ENCODE data around the gene CPLANE1. TPM values are rescaled to one million over a fixed set of nuclear protein-coding genes. Genes with fewer than 3 reads are reported as not detected.
"Not testable (repeated sequence)": the region's sequence is repeated elsewhere in the genome, so short reads cannot be mapped to it uniquely, and the experiment has no call there.

The CPLANE1 gene
- total and polyA plus RNA-seq, 3 experiments from 2014 or later, result 1.3 to 9.3 (median 8.2) TPM

- CTCF ChIA-PET, result no interaction called here
- Histone ChIP-seq H3K36me3 (ENCODE audit: insufficient read depth, low read length) (no peaks in the 10 kb centered on the region), H3K4me1 (ENCODE audit: insufficient read depth, low read length) (peaks cover 35% of the 10 kb centered on the region), H3K27ac (ENCODE audit: low read depth, low read length) (no peak overlapping the region), H3K27me3 (ENCODE audit: insufficient read depth, low read length, poor library complexity, severe bottlenecking) (no peaks in the 10 kb centered on the region), H3K4me3 (ENCODE audit: low read length) (peak overlapping the region; percentile 16), H3K9me3 (ENCODE audit: low read length) (no peaks in the 10 kb centered on the region)
- H3K9me3 Mint-ChIP-seq, result no peaks in the 10 kb centered on the region
- POLR2A ChIA-PET, result no interaction called here
- peak overlapping the region; percentile 14 to 97 (median 33) for H3K27ac Mint-ChIP-seq
- H3K4me1 Mint-ChIP-seq, result peaks cover 23 to 41% (median 32%) of the 10 kb centered on the region in 3 donors
- H3K36me3 Mint-ChIP-seq, result peaks cover 13 to 39% (median 27%) of the 10 kb centered on the region in 3 donors
- H3K27me3 Mint-ChIP-seq, result no peaks in the 10 kb centered on the region
- DNase-seq, result peak in 2 of 5 donors; percentile 45 to 67
- peak overlapping the region; percentile 11 to 78 (median 76) for H3K4me3 Mint-ChIP-seq
These were observed 137.5 kb downstream of the CPLANE1 start for GRCh38 chr5:37111426-37112382.

DNA sequence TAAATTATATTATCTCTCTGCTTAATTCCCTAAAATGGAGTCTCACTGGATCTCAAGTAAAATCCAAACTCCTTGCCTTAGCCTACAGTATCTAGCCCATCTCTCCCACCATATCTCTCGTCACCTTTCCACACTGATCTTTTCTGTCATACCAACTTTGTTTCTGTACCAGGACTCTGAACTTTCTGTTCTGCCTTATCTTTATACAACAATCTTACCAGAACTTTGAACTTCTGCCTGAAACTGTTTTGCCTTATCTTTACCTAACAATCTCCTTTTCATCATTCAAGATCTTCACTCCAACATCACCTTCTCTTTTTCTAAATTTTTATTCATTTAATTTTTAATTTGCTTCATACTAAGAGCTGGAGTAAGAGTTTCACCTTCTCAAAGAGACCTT lies 139.0 kb downstream of the CPLANE1 start:
- no peaks in the 10 kb centered on the region for H3K9me3 Mint-ChIP-seq
- H3K4me3 Mint-ChIP-seq, result no peak overlapping the region
- peaks cover 22 to 42% (median 32%) of the 10 kb centered on the region in 3 donors for H3K36me3 Mint-ChIP-seq
- H3K36me3 ChIP-seq (ENCODE audit: insufficient read depth, low read length), result no peaks in the 10 kb centered on the region
- POLR2A ChIA-PET, result no interaction called here
- peaks cover 35% of the 10 kb centered on the region for H3K4me1 ChIP-seq (ENCODE audit: insufficient read depth, low read length)
- H3K4me1 Mint-ChIP-seq, result peaks cover 23 to 41% (median 32%) of the 10 kb centered on the region in 3 donors
- H3K9me3 ChIP-seq (ENCODE audit: low read length), result no peaks in the 10 kb centered on the region
- no peaks in the 10 kb centered on the region for H3K27me3 ChIP-seq (ENCODE audit: insufficient read depth, low read length, poor library complexity, severe bottlenecking)
- H3K27ac Mint-ChIP-seq, result peak overlapping the region in 1 of 8 donors; percentile 24
- H3K27ac ChIP-seq (ENCODE audit: low read depth, low read length), result no peak overlapping the region
- CTCF ChIA-PET, result no interaction called here
- DNase-seq, result no peak
- H3K4me3 ChIP-seq (ENCODE audit: low read length), result no peak overlapping the region
- no peaks in the 10 kb centered on the region for H3K27me3 Mint-ChIP-seq

DNA sequence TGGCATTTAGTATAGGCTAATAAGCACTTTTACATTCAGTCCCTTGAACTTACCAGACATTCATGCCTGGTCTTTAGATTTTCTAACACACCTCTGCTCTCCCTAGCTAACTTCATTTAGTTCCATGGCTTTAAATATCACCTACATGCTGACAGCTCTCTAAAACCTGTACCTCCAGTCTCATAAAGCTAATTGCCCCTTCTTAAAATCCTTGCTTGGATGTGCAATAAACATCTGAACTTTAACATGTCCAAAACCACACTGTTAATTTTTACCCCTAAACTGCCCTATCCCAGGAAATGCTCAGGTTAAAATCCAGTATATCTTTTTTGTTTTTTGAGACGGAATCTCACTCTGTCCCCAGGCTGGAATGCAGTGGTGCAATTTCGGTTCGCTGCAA lies 139.8 kb downstream of the CPLANE1 start:
- H3K36me3 Mint-ChIP-seq, result peaks cover 26 to 42% (median 33%) of the 10 kb centered on the region in 3 donors
- H3K27me3 Mint-ChIP-seq, result no peaks in the 10 kb centered on the region
- no peaks in the 10 kb centered on the region for H3K27me3 ChIP-seq (ENCODE audit: insufficient read depth, low read length, poor library complexity, severe bottlenecking)
- H3K4me1 Mint-ChIP-seq, result peaks cover 23 to 41% (median 32%) of the 10 kb centered on the region in 3 donors
- H3K9me3 Mint-ChIP-seq, result no peaks in the 10 kb centered on the region
- H3K4me3 Mint-ChIP-seq, result no peak overlapping the region
- no peak for DNase-seq
- H3K27ac ChIP-seq (ENCODE audit: low read depth, low read length), result no peak overlapping the region
- H3K9me3 ChIP-seq (ENCODE audit: low read length), result no peaks in the 10 kb centered on the region
- no peaks in the 10 kb centered on the region for H3K36me3 ChIP-seq (ENCODE audit: insufficient read depth, low read length)
- POLR2A ChIA-PET, result no interaction called here
- CTCF ChIA-PET, result no interaction called here
- no peak overlapping the region for H3K4me3 ChIP-seq (ENCODE audit: low read length)
- H3K27ac Mint-ChIP-seq, result no peak overlapping the region
- H3K4me1 ChIP-seq (ENCODE audit: insufficient read depth, low read length), result peaks cover 35% of the 10 kb centered on the region

GRCh38 chr5:37103302-37103701 lies 145.9 kb downstream of the CPLANE1 start:
- POLR2A ChIA-PET, result no interaction called here
- Histone ChIP-seq H3K9me3 (ENCODE audit: low read length) (no peaks in the 10 kb centered on the region), H3K36me3 (ENCODE audit: insufficient read depth, low read length) (no peaks in the 10 kb centered on the region), H3K4me1 (ENCODE audit: insufficient read depth, low read length) (no peaks in the 10 kb centered on the region), H3K4me3 (ENCODE audit: low read length) (no peak overlapping the region), H3K27me3 (ENCODE audit: insufficient read depth, low read length, poor library complexity, severe bottlenecking) (no peaks in the 10 kb centered on the region), H3K27ac (ENCODE audit: low read depth, low read length) (no peak overlapping the region)
- Mint-ChIP-seq H3K4me1 (peaks cover 0 to 10% (median 0%) of the 10 kb centered on the region in 3 donors), H3K27me3 (no peaks in the 10 kb centered on the region), H3K9me3 (peaks cover 0 to 47% (median 24%) of the 10 kb centered on the region in 5 donors), H3K4me3 (no peak overlapping the region), H3K36me3 (peaks cover 22 to 74% (median 38%) of the 10 kb centered on the region in 3 donors), H3K27ac (no peak overlapping the region)
- no peak for DNase-seq
- CTCF ChIA-PET, result no interaction called here

DNA sequence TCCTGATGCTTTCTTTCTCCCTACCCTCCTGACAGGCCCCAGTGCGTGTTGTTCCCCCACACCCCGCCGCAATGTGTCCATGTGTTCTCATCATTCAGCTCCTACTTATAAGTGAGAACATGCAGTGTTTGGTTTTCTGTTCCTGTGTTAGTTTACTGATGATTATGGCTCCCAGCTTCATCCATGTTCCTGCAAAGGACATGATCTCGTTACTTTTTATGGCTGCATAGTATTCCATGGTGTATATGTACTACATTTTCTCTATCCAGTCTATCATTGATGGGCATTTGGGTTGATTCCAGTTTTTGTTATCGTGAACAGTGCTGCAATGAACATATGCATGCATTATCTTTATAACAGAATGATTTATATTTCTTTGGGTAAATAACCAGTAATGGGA lies 149.9 kb downstream of the CPLANE1 start:
- H3K27me3 Mint-ChIP-seq; H3K4me1 Mint-ChIP-seq; H3K4me3 Mint-ChIP-seq; POLR2A ChIA-PET; H3K9me3 ChIP-seq (ENCODE audit: low read length); DNase-seq; H3K27ac ChIP-seq (ENCODE audit: low read depth, low read length); CTCF ChIA-PET; H3K27ac Mint-ChIP-seq; H3K36me3 ChIP-seq (ENCODE audit: insufficient read depth, low read length); H3K27me3 ChIP-seq (ENCODE audit: insufficient read depth, low read length, poor library complexity, severe bottlenecking); H3K4me1 ChIP-seq (ENCODE audit: insufficient read depth, low read length); H3K4me3 ChIP-seq (ENCODE audit: low read length): not testable (repeated sequence)
- Mint-ChIP-seq H3K9me3 (peaks cover 12 to 68% (median 33%) of the 10 kb centered on the region in 5 donors), H3K36me3 (peaks cover 17 to 83% (median 19%) of the 10 kb centered on the region in 3 donors)

- Mint-ChIP-seq H3K27ac (peak overlapping the region in 1 of 8 donors; percentile 82), H3K9me3 (peaks cover 2 to 25% (median 14%) of the 10 kb centered on the region in 5 donors), H3K36me3 (peaks cover 11 to 46% (median 15%) of the 10 kb centered on the region in 3 donors), H3K4me3 (peak overlapping the region in 1 of 7 donors; percentile 2)
- H3K27ac ChIP-seq (ENCODE audit: low read depth, low read length); CTCF ChIA-PET; H3K36me3 ChIP-seq (ENCODE audit: insufficient read depth, low read length); POLR2A ChIA-PET; H3K27me3 ChIP-seq (ENCODE audit: insufficient read depth, low read length, poor library complexity, severe bottlenecking); H3K4me3 ChIP-seq (ENCODE audit: low read length); H3K27me3 Mint-ChIP-seq; H3K4me1 Mint-ChIP-seq; H3K9me3 ChIP-seq (ENCODE audit: low read length); DNase-seq; H3K4me1 ChIP-seq (ENCODE audit: insufficient read depth, low read length): not testable (repeated sequence)
These were observed 155.4 kb downstream of the CPLANE1 start for GRCh38 chr5:37093795-37094194.

DNA sequence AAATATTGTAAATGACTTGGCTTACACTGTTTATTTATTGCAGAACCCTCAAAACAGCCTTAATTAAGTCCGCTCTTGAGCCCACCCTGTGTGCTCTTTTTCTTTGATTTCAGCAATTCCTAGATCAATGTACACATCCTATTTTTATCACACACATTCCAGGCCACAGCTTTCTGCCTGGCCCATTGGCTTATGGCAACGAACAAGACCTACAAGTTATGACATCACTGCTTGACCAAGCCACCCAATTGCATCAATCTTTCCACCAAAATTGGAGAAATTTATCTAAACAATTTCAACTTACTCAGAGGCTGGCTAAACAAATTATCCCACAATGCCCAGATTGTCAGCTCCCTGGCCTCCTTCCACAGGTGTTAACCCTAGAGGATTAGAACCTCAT lies 158.4 kb downstream of the CPLANE1 start:
- no peaks in the 10 kb centered on the region for H3K27me3 ChIP-seq (ENCODE audit: insufficient read depth, low read length, poor library complexity, severe bottlenecking)

GRCh38 chr5:37090123-37090726 lies 159.0 kb downstream of the CPLANE1 start:
- peaks cover 2 to 20% (median 19%) of the 10 kb centered on the region in 3 donors for H3K36me3 Mint-ChIP-seq

More for the DNA sequence above, 158.4 kb downstream of the CPLANE1 start:
- Histone ChIP-seq H3K4me1 (ENCODE audit: insufficient read depth, low read length) (no peaks in the 10 kb centered on the region), H3K9me3 (ENCODE audit: low read length) (no peaks in the 10 kb centered on the region), H3K27ac (ENCODE audit: low read depth, low read length) (no peak overlapping the region), H3K36me3 (ENCODE audit: insufficient read depth, low read length) (no peaks in the 10 kb centered on the region), H3K4me3 (ENCODE audit: low read length) (no peak overlapping the region)
- POLR2A ChIA-PET, result no interaction called here
- CTCF ChIA-PET, result no interaction called here
- Mint-ChIP-seq H3K27ac (no peak overlapping the region), H3K4me3 (no peak overlapping the region), H3K4me1 (peaks cover 0 to 5% (median 0%) of the 10 kb centered on the region in 3 donors), H3K9me3 (peaks cover 0 to 2% (median 0%) of the 10 kb centered on the region in 5 donors), H3K27me3 (peaks cover 0 to 1% of the 10 kb centered on the region in 2 donors), H3K36me3 (peaks cover 2 to 21% (median 19%) of the 10 kb centered on the region in 3 donors)
- DNase-seq, result no peak

More at GRCh38 chr5:37090123-37090726, 159.0 kb downstream of the CPLANE1 start:
- H3K36me3 ChIP-seq (ENCODE audit: insufficient read depth, low read length), result no peaks in the 10 kb centered on the region
- H3K4me3 Mint-ChIP-seq, result no peak overlapping the region
- no peak for DNase-seq
- H3K27me3 ChIP-seq (ENCODE audit: insufficient read depth, low read length, poor library complexity, severe bottlenecking), result no peaks in the 10 kb centered on the region
- CTCF ChIA-PET, result no interaction called here
- peaks cover 0 to 5% (median 0%) of the 10 kb centered on the region in 3 donors for H3K4me1 Mint-ChIP-seq
- no peaks in the 10 kb centered on the region for H3K4me1 ChIP-seq (ENCODE audit: insufficient read depth, low read length)
- peaks cover 0 to 1% of the 10 kb centered on the region in 2 donors for H3K27me3 Mint-ChIP-seq
- H3K9me3 ChIP-seq (ENCODE audit: low read length), result no peaks in the 10 kb centered on the region
- no peaks in the 10 kb centered on the region for H3K9me3 Mint-ChIP-seq
- no peak overlapping the region for H3K27ac ChIP-seq (ENCODE audit: low read depth, low read length)
- no peak overlapping the region for H3K4me3 ChIP-seq (ENCODE audit: low read length)
- no peak overlapping the region for H3K27ac Mint-ChIP-seq
- POLR2A ChIA-PET, result no interaction called here
